Measurements from ENCODE around the gene B2M. TPM values are rescaled to one million over a fixed set of nuclear protein-coding genes. Genes with fewer than 3 reads are reported as not detected.

Gene B2M
- polyA plus RNA-seq, 1 donor (not counting 4 experiments of a cell fraction or from before 2014, with no cell fraction given) = 3,098 TPM

- no peaks in the 10 kb centered on the region for H4K20me1 ChIP-seq (ENCODE audit: control insufficient read depth, extremely low read depth, insufficient read depth, low read length)
- no peak overlapping the region for H3K9ac ChIP-seq (ENCODE audit: control insufficient read depth, extremely low read depth, insufficient read depth, low read length)
- no peaks in the 10 kb centered on the region for H3K27me3 ChIP-seq (ENCODE audit: control insufficient read depth, extremely low read depth, insufficient read depth, low read length)
- TF ChIP-seq EZH2 (IDR thresholded peaks at IDR 0.05; ENCODE audit: low read length) (no peak), CTCF (optimal IDR thresholded peaks at IDR 0.05 in 1 of 3, IDR thresholded peaks at IDR 0.05 in 1 of 3, conservative IDR thresholded peaks at IDR 0.05 in 1 of 3; ENCODE audit: extremely low read depth in 1 of 3, insufficient read depth in 2 of 3, low read length in 3 of 3) (no peak)
- dilution Hi-C loops (cut with MboI; ENCODE audit: extremely low pct_ligation_motif_present, low sequenced_read_pairs) = no loop called here
- peaks cover 15% of the 10 kb centered on the region for H3K79me2 ChIP-seq (ENCODE audit: control insufficient read depth, insufficient read depth, low read length)
- no peaks in the 10 kb centered on the region for H3K9me3 ChIP-seq (ENCODE audit: control insufficient read depth, low read depth, low read length)
- no peak for FAIRE-seq
- no peaks in the 10 kb centered on the region for H3K36me3 ChIP-seq (ENCODE audit: control insufficient read depth in 2 of 2, extremely low read depth in 1 of 2, insufficient read depth in 2 of 2, low read length in 2 of 2)
- H3K27ac ChIP-seq (ENCODE audit: control insufficient read depth, insufficient read depth, low read length) = no peak overlapping the region
- H3K9me1 ChIP-seq (ENCODE audit: control insufficient read depth, extremely low read depth, insufficient read depth, low read length) = no peaks in the 10 kb centered on the region
- H2AFZ ChIP-seq (ENCODE audit: control insufficient read depth, low read length) = no peak overlapping the region
- peaks cover 10% of the 10 kb centered on the region for H3K4me1 ChIP-seq (ENCODE audit: control insufficient read depth, extremely low read depth, insufficient read depth, low read length)
- no peak overlapping the region for H3K4me3 ChIP-seq (ENCODE audit: control insufficient read depth in 2 of 3, extremely low read depth in 1 of 3, insufficient read depth in 2 of 3, low read depth in 1 of 3, low read length in 3 of 3)
- no peak overlapping the region for H3K4me2 ChIP-seq (ENCODE audit: control insufficient read depth, extremely low read depth, insufficient read depth, low read depth, low read length)
- DNase-seq (ENCODE audit: low read depth, low spot score) = no peak
Observed at GRCh38 chr15:44666210-44667038, 44.9 kb upstream of the B2M start.

GRCh38 chr15:44667039-44667360, 44.3 kb upstream of the B2M start:
- H3K9ac ChIP-seq (ENCODE audit: control insufficient read depth, extremely low read depth, insufficient read depth, low read length) = no peak overlapping the region
- H3K79me2 ChIP-seq (ENCODE audit: control insufficient read depth, insufficient read depth, low read length) = peaks cover 9% of the 10 kb centered on the region
- no peak for DNase-seq (ENCODE audit: low read depth, low spot score)
- H4K20me1 ChIP-seq (ENCODE audit: control insufficient read depth, extremely low read depth, insufficient read depth, low read length) = no peaks in the 10 kb centered on the region
- H3K4me2 ChIP-seq (ENCODE audit: control insufficient read depth, extremely low read depth, insufficient read depth, low read depth, low read length) = no peak overlapping the region
- TF ChIP-seq EZH2 (IDR thresholded peaks at IDR 0.05; ENCODE audit: low read length) (no peak), CTCF (optimal IDR thresholded peaks at IDR 0.05 in 1 of 3, IDR thresholded peaks at IDR 0.05 in 1 of 3, conservative IDR thresholded peaks at IDR 0.05 in 1 of 3; ENCODE audit: extremely low read depth in 1 of 3, insufficient read depth in 2 of 3, low read length in 3 of 3) (no peak)
- H3K9me1 ChIP-seq (ENCODE audit: control insufficient read depth, extremely low read depth, insufficient read depth, low read length) = no peaks in the 10 kb centered on the region
- no peaks in the 10 kb centered on the region for H3K9me3 ChIP-seq (ENCODE audit: control insufficient read depth, low read depth, low read length)
- H2AFZ ChIP-seq (ENCODE audit: control insufficient read depth, low read length) = no peak overlapping the region
- dilution Hi-C loops (cut with MboI; ENCODE audit: extremely low pct_ligation_motif_present, low sequenced_read_pairs) = no loop called here
- peaks cover 6% of the 10 kb centered on the region for H3K4me1 ChIP-seq (ENCODE audit: control insufficient read depth, extremely low read depth, insufficient read depth, low read length)
- no peak overlapping the region for H3K27ac ChIP-seq (ENCODE audit: control insufficient read depth, insufficient read depth, low read length)
- H3K27me3 ChIP-seq (ENCODE audit: control insufficient read depth, extremely low read depth, insufficient read depth, low read length) = no peaks in the 10 kb centered on the region
- no peak for FAIRE-seq
- H3K36me3 ChIP-seq (ENCODE audit: control insufficient read depth in 2 of 2, extremely low read depth in 1 of 2, insufficient read depth in 2 of 2, low read length in 2 of 2) = no peaks in the 10 kb centered on the region
- no peak overlapping the region for H3K4me3 ChIP-seq (ENCODE audit: control insufficient read depth in 2 of 3, extremely low read depth in 1 of 3, insufficient read depth in 2 of 3, low read depth in 1 of 3, low read length in 3 of 3)

Data from keratinocyte (primary cell).